Stimulated activated CD8-positive, alpha-beta memory T cell treated with anti-CD3 and anti-CD28 coated beads, Interleukin-4, amount 100 ng/mL, for 24 hours (primary cell): ENCODE results near the gene SYVN1.

Experiments
- DNase-seq: peaks from one replicate; pipeline ENCODE4 v3.0.0-alpha.2; 2020; ENCODE audit warnings: low read depth

SYVN1 gene

DNA sequence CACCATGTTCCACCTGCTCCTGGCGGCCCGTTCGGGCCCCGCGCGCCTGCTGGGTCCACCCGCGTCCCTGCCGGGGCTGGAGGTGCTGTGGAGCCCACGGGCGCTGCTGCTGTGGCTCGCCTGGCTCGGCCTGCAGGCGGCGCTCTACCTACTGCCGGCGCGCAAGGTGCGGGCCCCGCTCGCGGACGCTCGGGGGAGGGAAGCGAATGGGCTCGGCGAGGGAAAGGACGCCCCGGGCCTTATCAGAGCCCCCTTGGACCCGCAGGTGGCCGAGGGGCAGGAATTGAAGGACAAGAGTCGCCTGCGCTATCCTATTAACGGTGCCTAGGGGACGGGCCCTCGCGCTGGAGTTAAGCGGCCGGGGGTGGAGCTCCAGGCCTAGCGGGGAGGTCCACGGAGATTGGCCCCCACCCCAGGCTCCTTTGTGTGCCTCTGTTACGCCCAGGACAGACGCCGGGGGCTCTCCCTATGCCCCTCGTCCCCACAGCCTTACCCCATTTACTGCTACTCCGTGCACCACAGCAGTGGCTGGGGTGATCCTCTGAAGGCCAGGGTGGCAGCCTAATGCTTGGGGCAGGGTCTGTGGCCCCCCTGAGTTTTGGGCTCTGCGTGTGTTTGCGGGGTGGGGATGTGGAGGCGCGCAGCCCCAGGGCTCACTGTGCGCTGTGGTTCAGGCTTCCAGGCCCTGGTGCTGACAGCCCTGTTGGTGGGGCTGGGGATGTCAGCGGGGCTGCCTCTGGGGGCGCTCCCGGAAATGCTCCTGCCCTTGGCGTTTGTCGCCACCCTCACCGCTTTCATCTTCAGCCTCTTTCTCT, 21.6 kb downstream of the SYVN1 start:
- peak; percentile 58 for DNase-seq

DNA sequence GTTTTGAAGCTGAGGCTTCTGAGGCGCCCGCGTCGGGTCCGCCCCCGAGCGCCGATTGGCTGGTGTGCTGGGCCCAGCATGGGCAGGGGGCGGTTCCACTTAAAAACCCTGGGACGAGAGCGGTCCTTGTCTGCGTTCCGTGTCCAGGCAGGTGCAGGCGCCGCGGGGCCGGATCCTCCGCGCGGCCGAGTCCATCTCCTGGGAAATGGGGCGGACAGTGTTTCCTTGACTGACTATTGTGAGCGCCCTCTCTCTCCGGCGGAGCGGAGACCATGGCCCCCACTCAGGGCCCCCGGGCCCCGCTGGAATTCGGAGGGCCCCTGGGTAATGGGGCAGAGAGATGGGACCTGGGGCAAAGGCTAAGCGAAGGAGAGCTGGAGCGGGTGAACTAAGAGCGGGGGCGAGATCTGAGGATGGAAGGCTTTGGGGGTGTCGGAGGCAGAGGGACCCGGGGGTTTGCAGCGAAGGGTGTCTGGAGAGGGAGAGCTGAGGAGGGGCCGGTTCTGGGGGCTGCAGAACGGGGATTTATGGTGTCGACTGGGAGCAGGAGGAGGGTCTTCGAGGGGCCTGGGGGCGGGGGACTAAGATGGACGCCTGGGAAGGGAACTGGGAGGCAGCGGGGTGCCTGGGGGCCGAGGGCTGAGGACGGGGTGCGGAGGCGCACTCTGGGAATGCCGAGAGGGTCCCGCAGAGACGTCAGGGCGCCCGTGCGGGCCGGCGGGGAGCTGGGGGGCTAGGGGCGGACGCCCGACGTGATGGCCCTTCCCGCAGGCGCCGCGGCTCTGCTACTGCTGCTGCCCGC, 22.4 kb downstream of the SYVN1 start, which contains the start of gene TM7SF2:
Gene TM7SF2, plus strand, starts transcription at position 129 of the 802 bp plus-strand sequence. Its CDS starts 144 bp downstream, at position 273.
- peak; percentile 93 for DNase-seq

DNA sequence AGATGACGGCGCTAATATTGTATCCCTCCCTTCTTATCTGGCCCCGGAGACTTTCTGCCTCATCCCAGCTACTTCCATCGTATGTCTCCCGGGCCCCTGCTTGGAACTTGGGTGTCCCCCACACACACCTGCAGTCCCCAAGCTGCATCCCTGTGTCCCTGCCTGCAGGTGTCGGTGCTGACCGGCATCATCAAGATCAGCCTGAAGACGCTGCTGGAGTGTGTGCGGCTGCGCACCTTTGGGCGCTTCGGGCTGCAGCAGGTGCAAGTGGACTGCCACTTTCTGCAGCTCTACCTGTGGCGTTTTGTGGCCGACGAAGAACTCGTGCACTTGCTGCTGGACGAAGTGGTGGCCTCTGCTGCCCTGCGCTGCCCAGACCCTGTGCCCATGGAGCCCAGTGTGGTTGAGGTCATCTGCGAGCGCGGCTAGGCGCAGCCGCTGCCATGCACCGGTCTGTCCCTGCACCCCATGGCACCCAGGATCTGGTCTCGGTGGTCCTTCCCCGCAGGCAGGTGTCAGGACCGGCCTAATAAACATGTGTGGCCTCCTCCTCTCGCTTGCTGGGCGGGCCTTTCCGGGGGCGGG, 23.1 kb downstream of the SYVN1 start:
- no peak for DNase-seq

DNA sequence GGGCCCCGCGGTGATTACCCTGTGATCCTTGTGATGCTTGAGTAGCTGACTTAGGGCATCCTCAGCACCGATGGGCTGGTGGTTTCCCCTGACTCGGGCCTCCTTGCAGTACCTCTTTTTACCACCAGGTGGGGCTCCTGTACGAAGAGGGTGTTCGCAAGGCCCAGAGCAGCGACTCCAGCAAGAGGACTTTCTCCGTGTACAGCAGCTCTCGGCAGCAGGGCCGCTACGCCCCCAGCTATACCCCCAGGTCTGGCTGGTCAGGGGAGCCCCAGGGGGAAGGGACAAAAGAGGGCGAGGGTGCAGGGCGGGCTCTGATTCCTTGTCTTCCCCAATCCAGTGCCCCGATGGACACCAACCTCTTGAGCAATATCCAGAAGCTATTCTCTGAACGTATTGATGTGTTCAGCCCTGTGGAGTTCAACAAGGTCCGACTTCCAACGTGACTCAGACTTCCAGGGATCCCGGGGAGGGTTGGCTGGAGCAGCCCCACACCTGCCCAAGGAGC, 23.9 kb downstream of the SYVN1 start:
- DNase-seq, result peak; percentile 93

DNA sequence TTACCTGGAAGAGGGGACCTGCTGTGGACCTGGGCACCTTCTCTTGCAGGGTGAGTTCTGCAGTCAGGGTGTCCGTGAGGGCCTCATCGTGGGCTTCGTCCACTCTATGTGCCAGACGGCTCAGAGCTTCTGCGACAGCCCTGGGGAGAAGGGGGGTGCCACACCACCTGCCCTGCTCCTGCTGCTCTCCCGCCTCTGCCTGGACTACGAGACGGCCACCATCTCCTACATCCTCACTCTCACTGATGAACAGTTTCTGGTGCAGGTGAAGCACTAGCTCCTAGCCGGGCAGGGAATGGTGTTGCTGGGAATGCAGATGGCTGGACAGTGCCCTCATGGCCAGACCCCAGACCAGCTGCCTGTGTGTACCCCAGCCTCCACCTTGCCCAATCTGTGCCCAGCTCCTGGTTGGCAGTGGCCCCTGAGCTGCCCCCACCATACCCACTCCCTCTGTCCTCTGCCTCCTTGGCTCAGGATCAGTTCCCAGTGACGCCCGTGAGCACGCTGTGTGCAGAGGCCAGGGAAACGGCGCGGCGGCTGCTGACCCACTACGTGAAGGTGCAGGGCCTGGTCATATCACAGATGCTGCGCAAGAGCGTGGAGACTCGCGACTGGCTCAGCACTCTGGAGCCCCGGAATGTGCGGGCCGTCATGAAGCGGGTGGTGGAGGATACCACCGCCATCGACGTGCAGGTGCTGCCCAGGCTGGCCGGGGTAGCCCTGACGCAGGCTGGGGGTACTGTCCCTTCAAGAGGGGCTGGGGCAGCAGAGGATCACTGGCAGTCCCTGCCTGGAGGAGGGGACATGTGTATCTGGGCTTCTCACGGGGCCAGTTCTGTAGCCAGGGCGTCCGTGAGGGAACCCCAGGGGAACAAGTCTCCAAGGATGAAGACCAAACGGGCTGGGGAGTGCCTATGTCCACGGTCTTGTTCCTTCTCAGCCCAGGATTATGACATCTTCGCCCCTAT, 24.8 kb downstream of the SYVN1 start:
- DNase-seq, result no peak

DNA sequence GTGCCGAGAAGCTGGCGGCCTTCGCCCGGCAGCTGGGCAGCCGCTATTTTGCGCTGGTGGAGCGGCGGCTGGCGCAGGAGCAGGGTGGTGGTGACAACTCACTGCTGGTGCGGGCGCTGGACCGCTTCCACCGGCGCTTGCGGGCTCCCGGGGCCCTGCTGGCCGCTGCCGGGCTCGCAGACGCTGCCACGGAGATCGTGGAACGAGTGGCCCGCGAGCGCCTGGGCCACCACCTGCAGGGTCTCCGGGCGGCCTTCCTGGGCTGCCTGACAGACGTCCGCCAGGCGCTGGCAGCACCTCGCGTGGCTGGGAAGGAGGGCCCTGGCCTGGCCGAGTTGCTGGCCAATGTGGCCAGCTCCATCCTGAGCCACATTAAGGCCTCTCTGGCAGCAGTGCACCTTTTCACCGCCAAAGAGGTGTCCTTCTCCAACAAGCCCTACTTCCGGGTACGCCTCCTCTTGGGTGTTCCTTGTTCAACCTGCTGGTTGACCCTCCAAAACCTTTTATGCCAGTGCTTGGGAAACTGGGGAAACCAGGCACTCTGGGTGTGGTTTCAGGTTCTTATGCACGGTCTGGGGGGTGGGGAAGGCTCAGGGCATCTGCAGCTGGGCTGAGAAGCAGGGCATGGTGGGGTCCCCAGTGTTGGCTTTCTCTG, 25.7 kb downstream of the SYVN1 start:
- DNase-seq, result no peak

DNA sequence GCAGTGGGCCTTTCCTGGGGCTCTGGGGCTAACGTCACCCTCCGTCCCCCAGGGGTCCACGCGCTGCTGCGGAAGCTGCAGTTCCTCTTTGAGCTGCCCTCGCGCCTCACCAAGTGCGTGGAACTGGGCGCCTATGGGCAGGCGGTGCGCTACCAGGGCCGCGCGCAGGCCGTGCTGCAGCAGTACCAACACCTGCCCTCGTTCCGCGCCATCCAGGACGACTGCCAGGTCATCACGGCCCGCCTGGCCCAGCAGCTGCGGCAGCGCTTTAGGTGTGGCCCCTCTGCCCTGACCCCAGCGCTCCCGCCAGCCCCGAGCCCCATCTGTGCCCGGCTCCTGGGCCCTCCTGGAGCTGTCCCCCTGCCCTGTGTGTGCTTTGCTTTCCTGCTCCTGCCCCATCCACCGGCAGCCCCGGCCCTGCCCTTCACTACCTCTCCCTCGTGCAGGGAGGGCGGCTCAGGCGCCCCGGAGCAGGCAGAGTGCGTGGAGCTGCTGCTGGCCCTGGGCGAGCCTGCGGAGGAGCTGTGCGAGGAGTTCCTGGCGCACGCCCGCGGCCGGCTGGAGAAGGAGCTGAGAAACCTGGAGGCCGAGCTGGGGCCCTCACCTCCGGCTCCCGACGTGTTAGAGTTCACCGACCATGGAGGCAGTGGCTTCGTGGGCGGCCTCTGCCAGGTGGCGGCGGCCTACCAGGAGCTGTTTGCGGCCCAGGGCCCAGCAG, 26.4 kb downstream of the SYVN1 start:
- DNase-seq, result no peak

DNA sequence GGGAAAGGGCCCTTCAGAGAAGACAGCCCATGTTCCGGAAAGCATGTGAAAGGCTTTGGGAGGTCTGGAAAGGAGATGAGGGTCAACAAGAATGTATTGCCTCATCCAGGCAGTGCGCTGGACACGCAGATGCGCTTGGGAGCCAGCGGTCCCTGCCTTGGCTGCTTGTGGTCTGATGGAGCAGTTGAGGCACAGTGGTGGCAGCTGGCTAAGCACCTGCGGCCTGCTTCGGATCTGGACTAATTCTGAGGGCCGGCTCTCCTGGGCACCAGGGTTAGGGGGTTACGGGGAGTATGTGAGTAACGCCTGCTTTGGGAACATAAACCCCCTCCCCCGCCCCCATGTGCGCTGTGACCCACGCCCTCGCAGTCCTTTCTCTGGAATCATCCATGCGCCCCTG, 27.2 kb downstream of the SYVN1 start:
- no peak for DNase-seq

DNA sequence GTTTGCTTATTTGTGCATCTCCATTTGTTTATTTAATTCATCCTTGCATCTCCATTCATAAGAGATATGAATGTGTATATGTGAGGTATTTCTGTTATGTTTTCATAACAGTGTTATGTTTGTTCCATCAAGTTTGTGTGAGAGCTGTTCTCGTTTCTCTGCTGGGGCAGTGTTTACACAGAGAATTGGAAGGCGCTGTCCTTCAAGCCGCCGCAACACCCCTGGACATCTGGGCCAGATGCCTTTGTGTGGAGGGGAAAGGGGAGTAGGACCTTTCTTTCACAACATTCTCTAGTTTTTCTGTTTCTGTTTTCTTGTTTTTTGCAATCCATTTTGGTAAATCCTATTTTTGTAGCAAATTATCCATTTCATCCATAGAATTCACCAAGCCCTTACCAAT, 29.7 kb downstream of the SYVN1 start:
- DNase-seq, result no peak

DNA sequence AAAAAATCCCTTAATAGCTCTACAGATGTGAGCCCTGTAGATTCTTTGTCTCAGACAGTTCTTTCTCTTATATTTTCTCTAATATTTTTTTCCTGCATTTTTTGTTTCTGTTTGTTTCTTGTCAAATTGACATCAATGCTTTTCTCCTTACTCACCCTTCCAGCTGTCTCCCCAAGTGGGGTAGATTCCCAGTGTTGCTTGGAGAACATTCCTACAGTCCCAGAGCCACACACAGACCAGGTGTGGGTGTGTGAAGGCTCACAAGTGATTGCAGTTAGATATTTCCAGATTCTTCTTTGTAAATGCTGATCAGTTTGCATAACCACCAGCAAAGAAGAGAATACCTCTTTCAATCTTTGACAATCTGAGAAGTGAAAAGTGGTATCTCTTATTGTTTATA, 30.8 kb downstream of the SYVN1 start:
- DNase-seq, result no peak

DNA sequence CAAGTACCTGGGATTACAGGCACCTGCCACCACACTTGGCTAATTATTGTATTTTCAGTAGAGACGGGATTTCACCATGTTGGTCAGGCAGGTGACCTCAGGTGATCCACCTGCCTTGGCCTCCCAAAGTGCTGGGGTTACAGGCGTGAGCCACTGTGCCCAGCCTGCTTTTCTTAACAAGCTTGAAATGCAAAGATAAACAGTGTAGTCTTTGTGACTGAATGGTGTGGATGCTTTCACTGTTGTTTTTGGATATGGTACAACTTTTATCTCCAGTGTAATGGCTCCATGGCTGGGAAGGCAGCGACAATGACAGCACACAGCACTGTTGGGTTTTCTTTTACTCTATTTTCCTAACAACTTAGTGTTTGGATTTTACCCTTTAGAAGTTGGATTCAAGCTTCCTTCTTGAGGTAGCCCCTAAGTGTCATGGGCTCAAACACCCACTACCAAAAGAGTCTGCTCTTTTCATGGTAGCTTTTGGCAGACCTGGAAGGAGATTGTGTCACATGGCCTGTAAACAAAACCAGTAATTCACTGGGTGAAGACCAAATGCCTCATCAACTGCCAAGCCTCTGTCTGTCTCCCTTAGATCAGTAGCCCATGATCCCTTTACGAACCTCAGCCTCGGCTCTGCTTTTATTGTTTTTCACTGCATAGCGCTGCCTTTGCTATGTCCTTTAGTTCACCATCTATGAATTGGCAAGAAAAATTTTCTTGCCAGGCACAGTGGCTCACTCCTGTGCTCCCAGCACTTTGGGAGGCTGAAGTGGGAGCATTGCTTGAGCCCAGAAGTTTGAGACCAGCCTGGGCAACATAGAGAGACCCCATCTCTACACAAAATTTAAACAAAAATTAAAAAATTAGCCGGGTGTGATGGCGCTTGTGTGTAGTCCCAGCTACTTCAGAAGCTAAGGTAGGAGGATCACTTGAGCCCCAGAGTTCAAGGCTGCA, 31.9 kb downstream of the SYVN1 start:
- no peak for DNase-seq

DNA sequence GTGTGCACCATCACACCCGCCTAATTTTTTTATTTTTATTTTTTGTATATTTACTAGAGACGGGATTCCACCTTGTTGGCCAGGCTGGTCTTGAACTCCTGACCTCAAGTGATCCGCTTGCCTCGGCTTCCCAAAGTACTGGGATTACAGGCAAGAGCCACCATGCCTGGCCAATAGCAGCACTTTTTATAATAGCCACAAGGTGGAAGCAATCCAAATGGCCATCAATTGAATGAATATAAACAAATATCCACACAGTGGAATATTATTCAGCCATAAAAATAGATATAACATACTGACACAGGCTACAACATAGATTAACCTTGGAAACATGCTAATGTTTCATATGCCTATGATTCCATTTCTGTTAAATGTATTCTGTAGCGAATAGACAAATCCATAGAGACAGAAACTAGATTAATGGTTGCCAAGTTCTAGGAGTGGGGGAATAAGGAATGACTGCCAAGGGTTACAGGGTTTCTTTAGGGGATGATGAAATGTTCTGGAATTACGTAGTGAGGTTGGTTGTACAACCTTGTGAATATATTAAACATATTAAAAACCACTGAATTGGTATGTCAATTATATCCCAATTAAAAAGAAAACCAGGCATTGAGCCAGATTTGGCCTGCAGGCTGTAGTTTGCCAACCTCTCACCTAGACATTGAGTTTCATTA, 33.5 kb downstream of the SYVN1 start:
- DNase-seq, result no peak

DNA sequence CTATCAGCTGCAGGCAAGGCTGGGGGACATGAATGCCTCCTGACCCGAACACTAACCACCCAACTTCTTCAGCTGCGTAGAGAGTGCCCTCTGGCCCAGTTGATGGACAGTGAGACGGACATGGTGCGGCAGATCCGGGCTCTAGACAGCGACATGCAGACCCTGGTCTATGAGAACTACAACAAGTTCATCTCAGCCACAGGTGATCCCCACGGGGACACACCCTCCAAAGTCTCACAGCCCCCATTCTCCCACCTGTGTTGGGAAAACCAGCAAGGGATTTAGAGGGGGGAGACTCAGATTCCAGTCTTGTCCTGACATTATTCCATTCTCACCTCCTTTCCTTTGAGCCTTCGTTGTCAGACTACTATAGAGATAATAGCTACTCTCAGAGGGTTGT, 37.4 kb downstream of the SYVN1 start:
- DNase-seq, result no peak

DNA sequence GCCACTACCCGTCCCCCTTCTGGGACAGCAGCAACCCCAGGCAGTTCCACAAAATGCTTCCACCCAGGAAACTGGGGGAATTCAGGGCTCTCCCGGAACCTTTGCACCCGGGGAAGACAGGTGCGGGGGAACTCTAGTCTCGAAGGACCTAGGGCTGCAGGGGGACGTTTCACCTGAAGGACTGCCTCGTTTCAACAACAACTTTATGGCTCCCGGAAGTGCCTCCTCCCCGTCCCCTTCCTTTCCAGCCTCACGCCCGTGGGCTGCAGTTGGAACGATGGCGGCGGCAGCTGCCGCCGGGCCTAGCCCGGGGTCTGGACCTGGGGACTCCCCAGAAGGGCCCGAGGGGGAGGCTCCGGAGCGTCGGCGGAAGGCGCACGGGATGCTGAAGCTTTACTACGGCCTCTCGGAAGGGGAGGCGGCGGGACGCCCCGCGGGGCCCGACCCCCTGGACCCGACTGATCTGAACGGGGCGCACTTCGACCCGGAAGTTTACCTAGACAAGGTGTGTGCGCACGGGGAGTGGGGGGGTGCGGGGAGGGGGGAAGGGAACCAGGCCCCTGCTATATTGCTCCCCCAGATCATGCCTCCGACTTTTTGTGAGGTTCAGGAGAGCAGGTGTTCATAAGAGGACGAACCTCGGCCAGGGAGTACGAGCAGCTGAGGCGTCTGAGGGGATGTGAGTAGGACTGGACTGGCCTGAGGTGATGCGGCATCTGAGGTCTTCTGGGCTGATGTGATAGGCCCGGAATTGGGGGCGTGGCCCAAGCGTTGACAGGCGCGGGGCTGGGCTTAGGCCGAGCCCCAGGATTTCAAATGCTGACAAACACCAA, 38.1 kb downstream of the SYVN1 start, which contains the start of gene VPS51:
Gene VPS51, plus strand, starts transcription at position 241 of the 833 bp plus-strand sequence. Its CDS starts 37 bp downstream, at position 278.
- DNase-seq, result peak; percentile 71

DNA sequence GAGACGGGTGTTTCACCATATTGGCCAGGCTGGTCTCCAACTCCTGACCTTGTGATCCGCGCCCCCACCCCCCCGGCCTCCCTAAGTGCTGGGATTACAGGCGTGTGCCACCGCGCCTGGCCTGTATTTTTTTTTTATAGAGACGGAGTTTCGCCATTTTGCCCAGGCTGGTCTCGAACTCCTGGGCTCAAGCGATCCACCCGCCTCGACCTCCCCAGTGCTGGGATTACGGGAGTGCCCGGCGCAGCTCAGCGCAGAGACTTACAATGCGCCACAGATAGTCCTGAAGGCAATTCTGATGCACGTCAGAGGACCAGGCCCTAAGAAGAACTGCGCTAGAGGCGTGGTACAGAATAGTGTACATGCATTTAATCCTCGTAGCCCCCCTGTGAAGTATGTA, 38.9 kb downstream of the SYVN1 start:
- no peak for DNase-seq

DNA sequence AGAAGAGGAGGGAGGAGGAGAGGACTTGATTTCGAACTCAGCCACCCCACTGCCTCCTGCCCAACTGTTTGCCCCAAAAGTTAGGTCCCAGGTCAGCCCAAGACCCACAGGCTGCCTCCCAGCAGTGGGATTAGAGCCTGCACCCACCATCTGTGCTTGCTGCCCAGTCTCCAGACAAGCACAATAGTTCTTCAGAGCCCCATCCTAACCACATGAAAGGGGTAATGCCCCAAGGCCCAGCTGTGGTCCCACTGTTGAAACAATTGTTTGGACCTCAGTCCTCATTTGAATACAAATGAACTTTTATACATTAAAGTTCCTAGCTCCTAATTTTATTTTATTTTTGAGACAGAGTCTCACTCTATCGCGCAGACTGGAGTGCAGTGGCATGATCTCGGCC, 43.7 kb downstream of the SYVN1 start:
- DNase-seq, result no peak

DNA sequence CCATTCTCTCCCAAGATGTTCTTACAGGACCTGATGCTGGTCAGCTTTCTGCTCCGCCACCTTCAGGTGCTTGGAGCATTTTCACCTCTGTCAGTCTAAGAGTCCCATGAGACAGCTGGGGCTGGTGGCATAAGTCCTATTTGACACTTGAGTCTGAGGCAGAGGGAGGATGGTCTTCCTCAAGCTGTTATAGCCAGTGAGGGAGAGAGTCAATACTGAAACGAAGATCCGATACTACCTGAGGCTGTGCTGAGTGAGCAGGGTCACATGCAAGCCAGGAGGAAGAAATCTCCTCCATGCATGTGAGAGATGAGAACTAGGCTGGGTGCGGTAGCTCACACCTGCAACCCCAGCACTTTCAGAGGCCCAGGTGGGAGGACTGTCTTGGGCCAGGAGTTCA, 44.7 kb downstream of the SYVN1 start:
- DNase-seq, result no peak
